ENCODE measurements around the gene BCAR1. TPM values are rescaled to one million over a fixed set of nuclear protein-coding genes. Genes with fewer than 3 reads are reported as not detected.

Gene BCAR1
- total and polyA plus RNA-seq, 2 experiments from 2014 or later, result 37.9 to 140 TPM

GRCh38 chr16:75246504-75247205, 4.8 kb downstream of the BCAR1 start:
- Mint-ChIP-seq H3K27ac (peak overlapping the region; percentile 85), H3K9me3 (no peaks in the 10 kb centered on the region; the same call in 1 of the 3 replicates), H3K4me1 (peaks cover 65% of the 10 kb centered on the region), H3K27me3 (ENCODE audit: insufficient read depth, low read depth, poor library complexity) (peaks cover 40% of the 10 kb centered on the region), H3K36me3 (ENCODE audit: low read depth) (peaks cover 20% of the 10 kb centered on the region), H3K4me3 (peak overlapping the region; percentile 24; the same call in 2 of the 3 replicates)
- H3F3A ChIP-seq (replicated peaks; ENCODE audit: low read depth), result 0 out of 2 replicates have a peak, but pooled peaks cover 5% of the 10 kb centered on the region
- peaks cover 47% of the 10 kb centered on the region for H3K4me1 ChIP-seq (ENCODE audit: insufficient read depth)
- no peaks in the 10 kb centered on the region for H3K27me3 ChIP-seq (ENCODE audit: insufficient read depth)
- ATAC-seq, result no peak
- TF ChIP-seq ZNF114 (CRISPR knock-in tag; IDR thresholded peaks at IDR 0.05) (no peak), JUNB (IDR thresholded peaks at IDR 0.05; ENCODE audit: unreplicated experiment) (no peak), ETS1 (IDR thresholded peaks at IDR 0.05) (no peak), CREB1 (CRISPR knock-in tag; IDR thresholded peaks at IDR 0.05; ENCODE audit: low read depth) (no peak), ZNF462 (CRISPR knock-in tag; IDR thresholded peaks at IDR 0.05) (no peak), NANOG (IDR thresholded peaks at IDR 0.05; ENCODE audit: borderline replicate concordance) (no peak), ZNF331 (CRISPR knock-in tag; IDR thresholded peaks at IDR 0.05; ENCODE audit: low read depth) (no peak), EZH2 (IDR thresholded peaks at IDR 0.05; ENCODE audit: low read depth, unreplicated experiment) (no peak), POLR2AphosphoS5 (IDR thresholded peaks at IDR 0.05; ENCODE audit: low read depth) (no peak), STAT1 (IDR thresholded peaks at IDR 0.05; ENCODE audit: unreplicated experiment) (no peak), CTCF (conservative IDR thresholded peaks at IDR 0.05; ENCODE audit: low read depth in 2 of 2) (no peak), REST (IDR thresholded peaks at IDR 0.05; ENCODE audit: unreplicated experiment) (no peak), EZH2phosphoT487 (IDR thresholded peaks at IDR 0.05; ENCODE audit: unreplicated experiment) (no peak)
- no peaks in the 10 kb centered on the region for H3K9me2 ChIP-seq (ENCODE audit: insufficient read depth)
- H3K4me2 ChIP-seq, result peak overlapping the region; percentile 42
- DNase-seq (ENCODE audit: low spot score), result no peak
- H3K27ac ChIP-seq (ENCODE audit: low read depth), result peak overlapping the region; percentile 93
- H3K4me3 ChIP-seq, result no peak overlapping the region
- H3K79me2 ChIP-seq (replicated peaks; ENCODE audit: insufficient read depth), result peaks cover 90% of the 10 kb centered on the region
- H3K36me3 ChIP-seq (ENCODE audit: insufficient read depth), result no peaks in the 10 kb centered on the region
- H2AFZ ChIP-seq, result no peak overlapping the region
- H4K20me1 ChIP-seq (replicated peaks; ENCODE audit: insufficient read depth), result peaks cover 60% of the 10 kb centered on the region
